ENCODE results near the gene UACA.

Gene UACA

GRCh38 chr15:70647396-70647795, 116.0 kb downstream of the UACA start:
- TF ChIP-seq POLR2A (IDR thresholded peaks at IDR 0.05; ENCODE audit: extremely low read depth, insufficient read length) (no peak), MYC (IDR thresholded peaks at IDR 0.05; ENCODE audit: low read depth, low read length) (no peak), CTCF (IDR thresholded peaks at IDR 0.05; ENCODE audit: low read depth, low read length) (no peak), MAX (IDR thresholded peaks at IDR 0.05; ENCODE audit: low read depth, low read length) (no peak)
- DNase-seq (ENCODE audit: low read depth) = no peak
- no peak overlapping the region for H3K4me3 ChIP-seq (ENCODE audit: low read depth, low read length)

- H3K4me3 ChIP-seq (ENCODE audit: low read depth, low read length) = no peak overlapping the region
- no peak for TF ChIP-seq MYC (IDR thresholded peaks at IDR 0.05; ENCODE audit: low read depth, low read length)
- no peak for DNase-seq (ENCODE audit: low read depth)
Observed at GRCh38 chr15:70646169-70646568, 117.2 kb downstream of the UACA start.

GRCh38 chr15:70643783-70644125, 119.6 kb downstream of the UACA start:
- TF ChIP-seq MYC (IDR thresholded peaks at IDR 0.05; ENCODE audit: low read depth, low read length) (no peak), POLR2A (IDR thresholded peaks at IDR 0.05; ENCODE audit: extremely low read depth, insufficient read length) (no peak), MAX (IDR thresholded peaks at IDR 0.05; ENCODE audit: low read depth, low read length) (no peak), CTCF (IDR thresholded peaks at IDR 0.05; ENCODE audit: low read depth, low read length) (no peak)
- no peak overlapping the region for H3K4me3 ChIP-seq (ENCODE audit: low read depth, low read length)
- no peak for DNase-seq (ENCODE audit: low read depth)

GRCh38 chr15:70643106-70643782, 120.1 kb downstream of the UACA start:
- no peak for TF ChIP-seq CTCF (IDR thresholded peaks at IDR 0.05; ENCODE audit: low read depth, low read length)
- no peak for TF ChIP-seq POLR2A (IDR thresholded peaks at IDR 0.05; ENCODE audit: extremely low read depth, insufficient read length)
- no peak for DNase-seq (ENCODE audit: low read depth)
- no peak overlapping the region for H3K4me3 ChIP-seq (ENCODE audit: low read depth, low read length)

- H3K4me3 ChIP-seq (ENCODE audit: low read depth, low read length) = no peak overlapping the region
- DNase-seq (ENCODE audit: low read depth) = peak; percentile 89
- TF ChIP-seq CTCF (IDR thresholded peaks at IDR 0.05; ENCODE audit: low read depth, low read length) (peak; percentile 56), POLR2A (IDR thresholded peaks at IDR 0.05; ENCODE audit: extremely low read depth, insufficient read length) (no peak), MYC (IDR thresholded peaks at IDR 0.05; ENCODE audit: low read depth, low read length) (peak; percentile 70), MAX (IDR thresholded peaks at IDR 0.05; ENCODE audit: low read depth, low read length) (peak; percentile 69; the same call in 1 of the 2 replicates)
Observed at GRCh38 chr15:70636540-70637165, 126.7 kb downstream of the UACA start.

GRCh38 chr15:70635895-70636294, 127.5 kb downstream of the UACA start:
- no peak for DNase-seq (ENCODE audit: low read depth)
- no peak for TF ChIP-seq POLR2A (IDR thresholded peaks at IDR 0.05; ENCODE audit: extremely low read depth, insufficient read length)
- H3K4me3 ChIP-seq (ENCODE audit: low read depth, low read length) = no peak overlapping the region

- TF ChIP-seq MAX (IDR thresholded peaks at IDR 0.05; ENCODE audit: low read depth, low read length) (no peak), POLR2A (IDR thresholded peaks at IDR 0.05; ENCODE audit: extremely low read depth, insufficient read length) (no peak), MYC (IDR thresholded peaks at IDR 0.05; ENCODE audit: low read depth, low read length) (no peak), CTCF (IDR thresholded peaks at IDR 0.05; ENCODE audit: low read depth, low read length) (no peak)
- H3K4me3 ChIP-seq (ENCODE audit: low read depth, low read length) = no peak overlapping the region
- DNase-seq (ENCODE audit: low read depth) = no peak
Observed at GRCh38 chr15:70633991-70634390, 129.4 kb downstream of the UACA start.

Measured in NB4 (cell line).